CD14-positive monocyte (primary cell): ENCODE data around the gene ZNF683. TPM values are rescaled to one million over a fixed set of nuclear protein-coding genes. Genes with fewer than 3 reads are reported as not detected.
"Not testable (repeated sequence)": the region's sequence is repeated elsewhere in the genome, so short reads cannot be mapped to it uniquely, and the experiment has no call there.

Experiments
- DNase-seq, 3 donors: peaks; one replicate each; pipeline ENCODE4 v3.0.0-alpha.2; 2011 to 2022
- H2AFZ ChIP-seq: 2 replicates; pipeline ENCODE4 v1.6.0; 2012; ENCODE audit warnings: mild to moderate bottlenecking, low read depth, low read length, inconsistent platforms; ENCODE audit not compliant: insufficient read depth, poor library complexity, severe bottlenecking
- H3K27ac ChIP-seq, 2 donors: 1 replicate in 1 of 2; 2 replicates in 1 of 2; pipeline ENCODE4 v1.5.1; 2012 to 2013; ENCODE audit warnings: low read length in 2 of 2, control low read depth in 1 of 2, inconsistent platforms in 1 of 2, low read depth in 1 of 2, mild to moderate bottlenecking in 1 of 2
- H3K27me3 ChIP-seq, 2 donors: one replicate each; pipeline versions ENCODE4 v1.6.0 to v1.6.1; 2011 to 2013; ENCODE audit warnings: low read length in 2 of 2; ENCODE audit not compliant: control insufficient read depth in 2 of 2, insufficient read depth in 2 of 2
- H3K36me3 ChIP-seq, 2 donors: replicated peaks in 1 of 2; 1 replicate in 1 of 2; 2 replicates in 1 of 2; pipeline versions ENCODE4 v1.5.1 to v1.6.1; 2012 to 2013; ENCODE audit warnings: low read length in 2 of 2, control low read depth in 1 of 2, inconsistent platforms in 1 of 2, mild to moderate bottlenecking in 1 of 2; ENCODE audit not compliant: insufficient read depth in 2 of 2, control insufficient read depth in 1 of 2
- H3K4me1 ChIP-seq, 2 donors: 1 replicate in 1 of 2; 2 replicates in 1 of 2; pipeline versions ENCODE4 v1.5.1 to v1.6.1; 2012 to 2013; ENCODE audit warnings: low read length in 2 of 2, control low read depth in 1 of 2, inconsistent platforms in 1 of 2, mild to moderate bottlenecking in 1 of 2, moderate library complexity in 1 of 2; ENCODE audit not compliant: insufficient read depth in 2 of 2, control insufficient read depth in 1 of 2
- H3K4me2 ChIP-seq: replicated peaks from 2 replicates; pipeline ENCODE3; 2012; ENCODE audit warnings: low read length, moderate library complexity, mild to moderate bottlenecking; ENCODE audit not compliant: poor library complexity, severe bottlenecking; ENCODE audit errors: extremely low read depth
- H3K4me3 ChIP-seq, 3 experiments: fragments of 200-600 bp in 1 of 3; sonication (generic) in 1 of 3; replicated peaks in 1 of 3; 1 replicate in 2 of 3; 2 replicates in 1 of 3; pipeline ENCODE4 v1.5.1; 2011 to 2013; ENCODE audit warnings: low read length in 3 of 3, mild to moderate bottlenecking in 3 of 3, control low read depth in 2 of 3, low read depth in 2 of 3, inconsistent platforms in 1 of 3, moderate library complexity in 1 of 3
- H3K79me2 ChIP-seq: 2 replicates; pipeline ENCODE4 v1.6.0; 2012; ENCODE audit warnings: mild to moderate bottlenecking, control low read depth, inconsistent platforms, low read length, moderate library complexity; ENCODE audit not compliant: insufficient read depth
- H3K9ac ChIP-seq: 2 replicates; pipeline ENCODE4 v1.6.0; 2017; ENCODE audit warnings: low read length, mild to moderate bottlenecking; ENCODE audit not compliant: insufficient read depth, poor library complexity, severe bottlenecking
- H3K9me3 ChIP-seq, 2 donors: replicated peaks in 1 of 2; 1 replicate in 1 of 2; 2 replicates in 1 of 2; pipeline versions ENCODE4 v1.5.1 to v1.6.1; 2012 to 2013; ENCODE audit warnings: low read length in 2 of 2, control low read depth in 1 of 2; ENCODE audit not compliant: control insufficient read depth in 1 of 2, insufficient read depth in 1 of 2
- H4K20me1 ChIP-seq: 2 replicates; pipeline ENCODE4 v1.6.0; 2012; ENCODE audit warnings: mild to moderate bottlenecking, low read length, control low read depth, moderate library complexity; ENCODE audit not compliant: insufficient read depth
- H3K27ac Mint-ChIP-seq, 7 donors: one replicate each; pipeline ENCODE4 v1.8.0; 2020; ENCODE audit warnings: mild to moderate bottlenecking in 7 of 7, mixed read lengths in 7 of 7, moderate library complexity in 6 of 7, inconsistent platforms in 2 of 7
- H3K27me3 Mint-ChIP-seq, 3 donors: one replicate each; pipeline ENCODE4 v1.8.0; 2021 to 2022; ENCODE audit warnings: low read depth in 3 of 3, mild to moderate bottlenecking in 3 of 3, mixed read lengths in 3 of 3, moderate library complexity in 3 of 3, inconsistent platforms in 1 of 3
- H3K36me3 Mint-ChIP-seq, 2 donors: one replicate each; pipeline ENCODE4 v1.8.0; 2020; ENCODE audit warnings: mixed read lengths in 2 of 2, inconsistent platforms in 1 of 2, mild to moderate bottlenecking in 1 of 2
- H3K4me1 Mint-ChIP-seq: one replicate; pipeline ENCODE4 v1.8.0; 2020; ENCODE audit warnings: mild to moderate bottlenecking, mixed read lengths
- H3K4me3 Mint-ChIP-seq, 2 donors: one replicate each; pipeline ENCODE4 v1.8.0; 2020; ENCODE audit warnings: mild to moderate bottlenecking in 2 of 2, mixed read lengths in 2 of 2, moderate library complexity in 1 of 2
- H3K9me3 Mint-ChIP-seq, 7 donors: one replicate each; pipeline ENCODE4 v1.8.0; 2020 to 2022; ENCODE audit warnings: mixed read lengths in 7 of 7, mild to moderate bottlenecking in 6 of 7, moderate library complexity in 6 of 7, inconsistent platforms in 2 of 7
- CTCF ChIP-seq: fragments of 200-600 bp; IDR thresholded peaks from one replicate; pipeline ENCODE4 v1.8.0; 2022; ENCODE audit warnings: antibody characterized with exemption, mild to moderate bottlenecking
- WGBS: methylation state at CpG from one replicate; pipeline ENCODE4 v1.1.5; 2013; ENCODE audit warnings: missing lambda C conversion rate; ENCODE audit not compliant: insufficient coverage; 5-methylcytosine and 5-hydroxymethylcytosine counted together
- intact Hi-C, 2 donors: fragments of 100-400 bp; cut with micrococcal nuclease; formaldehyde crosslinking; loops; one replicate each; pipeline versions ENCODE4 v1.15.0 to v1.15.1; 2023
- polyA plus RNA-seq, 3 donors: library from polyadenylated mRNA; depleted of rRNA in 1 of 3; unstranded in 2 of 3; stranded (reverse) in 1 of 3; fragments of 300-500 nt in 2 of 3; fragments of >200 nt in 1 of 3; fragmentation: Illumina TruSeq in 2 of 3; gene quantifications; 1 replicate in 2 of 3; 2 replicates in 1 of 3; pipeline ENCODE4 v1.2.3, GENCODE V29; 2012 to 2021

The ZNF683 gene
- polyA plus RNA-seq, 3 donors = not detected

- Mint-ChIP-seq H3K27ac (no peak overlapping the region), H3K36me3 (no peaks in the 10 kb centered on the region), H3K4me1 (peaks cover 52% of the 10 kb centered on the region), H3K27me3 (peaks cover 13 to 24% (median 16%) of the 10 kb centered on the region in 3 donors), H3K9me3 (peaks cover 0 to 3% (median 0%) of the 10 kb centered on the region in 7 donors), H3K4me3 (no peak overlapping the region)
- Histone ChIP-seq H3K9me3 (no peaks in the 10 kb centered on the region), H3K36me3 (no peaks in the 10 kb centered on the region), H3K4me1 (peaks cover 19 to 41% of the 10 kb centered on the region in 2 donors), H3K27ac (no peak overlapping the region), H3K4me3 (no peak overlapping the region), H3K4me2 (no peak overlapping the region), H2AFZ (peak overlapping the region; percentile 53), H4K20me1 (no peaks in the 10 kb centered on the region), H3K9ac (no peak overlapping the region), H3K79me2 (no peaks in the 10 kb centered on the region), H3K27me3 (no peaks in the 10 kb centered on the region)
- no peak for DNase-seq
- no peak for TF ChIP-seq CTCF
- WGBS = 0% methylated on average over 3 of the region's 6 CpGs
- intact Hi-C loops = no loop called here
Measured at GRCh38 chr1:26375081-26375480, 2.5 kb upstream of the ZNF683 start.

- H3K27me3 Mint-ChIP-seq = peaks cover 13 to 24% (median 16%) of the 10 kb centered on the region in 3 donors
- H3K4me2 ChIP-seq, H2AFZ ChIP-seq, H3K79me2 ChIP-seq, DNase-seq, H3K36me3 Mint-ChIP-seq, H3K9me3 ChIP-seq, H3K27ac Mint-ChIP-seq, H3K27me3 ChIP-seq, H3K4me3 ChIP-seq, H3K36me3 ChIP-seq, H4K20me1 ChIP-seq, H3K27ac ChIP-seq, H3K9me3 Mint-ChIP-seq, intact Hi-C loops, H3K9ac ChIP-seq: not testable (repeated sequence)
- 91% methylated on average over 2 of the region's 2 CpGs for WGBS
- H3K4me1 Mint-ChIP-seq = peaks cover 52% of the 10 kb centered on the region
- H3K4me3 Mint-ChIP-seq = peak overlapping the region in 1 of 2 donors; percentile 8
- peaks cover 19 to 41% of the 10 kb centered on the region in 2 donors for H3K4me1 ChIP-seq
Measured at GRCh38 chr1:26374361-26374760, 1.8 kb upstream of the ZNF683 start.
